GM06990 (cell line): ENCODE measurements around the gene SHOX.

Experiments
- DNase-seq: peaks from one replicate; pipeline ENCODE4 v3.0.0-alpha.2; 2011; ENCODE audit not compliant: insufficient read length; ENCODE audit errors: extremely low read depth
- H3K27me3 ChIP-seq: replicated peaks from 2 replicates; pipeline ENCODE4 v1.6.0; 2011; ENCODE audit warnings: low read length; ENCODE audit not compliant: control insufficient read depth, insufficient read depth
- H3K36me3 ChIP-seq: 2 replicates; pipeline ENCODE4 v1.5.1; 2011; ENCODE audit warnings: low read length; ENCODE audit not compliant: control insufficient read depth, insufficient read depth
- H3K4me3 ChIP-seq: replicated peaks from 2 replicates; pipeline ENCODE4 v1.5.1; 2011; ENCODE audit warnings: low read depth, mild to moderate bottlenecking, control low read depth, low read length
- TF ChIP-seq, protein P1 (sequence below): IDR thresholded peaks from 2 replicates; pipeline ENCODE4 v1.5.1; 2011; ENCODE audit warnings: low read length, control low read depth, mild to moderate bottlenecking, inconsistent platforms; ENCODE audit not compliant: insufficient read depth, poor library complexity, severe bottlenecking

Gene SHOX

DNA sequence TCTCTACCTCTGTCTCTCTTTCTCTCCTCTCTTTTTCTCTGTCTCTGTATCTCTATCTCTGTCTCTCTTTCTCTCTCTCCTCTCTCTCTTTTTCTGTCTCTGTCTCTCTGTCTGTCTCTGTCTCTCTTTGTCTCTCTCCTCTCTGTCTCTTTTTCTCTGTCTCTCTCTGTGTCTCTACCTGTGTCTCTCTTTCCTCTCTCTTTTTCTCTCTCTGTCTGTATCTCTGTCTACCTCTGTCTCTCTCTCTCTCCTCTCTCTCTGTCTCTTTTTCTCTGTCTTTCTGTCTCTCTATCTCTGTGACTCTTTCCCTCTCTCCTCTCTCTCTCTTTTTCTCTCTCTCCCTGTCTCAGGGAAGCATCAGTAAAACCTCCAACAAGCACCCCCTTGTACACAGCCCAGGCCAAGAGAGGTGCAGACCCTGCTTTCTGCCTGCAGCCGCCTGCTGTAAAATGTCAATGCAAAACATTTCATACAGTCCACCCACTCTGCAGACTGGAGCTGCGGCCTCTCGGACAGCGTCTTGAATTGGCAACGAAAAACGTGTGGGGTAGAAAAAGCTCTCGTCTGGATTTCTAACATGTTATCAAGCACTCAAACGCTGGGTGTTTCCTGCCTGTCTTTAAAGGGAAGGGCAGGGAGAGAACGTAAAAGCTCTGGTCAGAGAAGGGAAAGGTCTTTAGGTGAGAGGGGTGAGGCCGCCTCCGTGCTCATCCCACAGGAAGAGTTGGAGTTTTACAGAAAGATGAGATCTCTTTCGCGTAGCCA, 3.7 kb upstream of the SHOX start:
- Histone ChIP-seq H3K4me3 (no peak overlapping the region), H3K36me3 (no peaks in the 10 kb centered on the region), H3K27me3 (no peaks in the 10 kb centered on the region)
- DNase-seq: no peak
- TF ChIP-seq, protein P1, sequence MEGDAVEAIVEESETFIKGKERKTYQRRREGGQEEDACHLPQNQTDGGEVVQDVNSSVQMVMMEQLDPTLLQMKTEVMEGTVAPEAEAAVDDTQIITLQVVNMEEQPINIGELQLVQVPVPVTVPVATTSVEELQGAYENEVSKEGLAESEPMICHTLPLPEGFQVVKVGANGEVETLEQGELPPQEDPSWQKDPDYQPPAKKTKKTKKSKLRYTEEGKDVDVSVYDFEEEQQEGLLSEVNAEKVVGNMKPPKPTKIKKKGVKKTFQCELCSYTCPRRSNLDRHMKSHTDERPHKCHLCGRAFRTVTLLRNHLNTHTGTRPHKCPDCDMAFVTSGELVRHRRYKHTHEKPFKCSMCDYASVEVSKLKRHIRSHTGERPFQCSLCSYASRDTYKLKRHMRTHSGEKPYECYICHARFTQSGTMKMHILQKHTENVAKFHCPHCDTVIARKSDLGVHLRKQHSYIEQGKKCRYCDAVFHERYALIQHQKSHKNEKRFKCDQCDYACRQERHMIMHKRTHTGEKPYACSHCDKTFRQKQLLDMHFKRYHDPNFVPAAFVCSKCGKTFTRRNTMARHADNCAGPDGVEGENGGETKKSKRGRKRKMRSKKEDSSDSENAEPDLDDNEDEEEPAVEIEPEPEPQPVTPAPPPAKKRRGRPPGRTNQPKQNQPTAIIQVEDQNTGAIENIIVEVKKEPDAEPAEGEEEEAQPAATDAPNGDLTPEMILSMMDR: no peak

DNA sequence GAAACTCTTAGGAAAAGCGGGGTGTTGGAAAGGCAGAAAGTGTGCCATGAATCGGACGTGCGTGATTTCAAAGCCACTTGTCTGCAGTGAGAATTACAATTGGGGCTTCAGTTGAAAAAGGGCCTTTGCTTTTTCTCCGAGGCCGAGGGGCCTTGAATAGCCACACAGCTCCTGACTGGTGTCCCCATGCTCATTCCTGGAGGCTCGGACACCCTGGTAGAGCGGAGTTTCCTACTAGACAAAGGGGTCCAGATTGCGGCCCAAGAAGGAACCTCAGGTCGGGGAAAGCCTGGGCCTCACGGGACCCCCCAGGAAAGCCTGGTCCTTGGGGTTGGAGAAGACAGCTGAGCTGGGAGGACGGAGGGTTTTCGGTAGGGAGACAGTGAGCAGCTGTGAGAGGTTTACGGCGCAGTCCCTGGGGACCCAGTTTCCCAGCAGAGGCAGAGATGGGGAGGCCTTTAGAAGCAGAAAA, 3.0 kb upstream of the SHOX start:
- TF ChIP-seq, protein P1: no peak
- H3K4me3 ChIP-seq: no peak overlapping the region
- H3K36me3 ChIP-seq: no peaks in the 10 kb centered on the region
- no peaks in the 10 kb centered on the region for H3K27me3 ChIP-seq
- no peak for DNase-seq

DNA sequence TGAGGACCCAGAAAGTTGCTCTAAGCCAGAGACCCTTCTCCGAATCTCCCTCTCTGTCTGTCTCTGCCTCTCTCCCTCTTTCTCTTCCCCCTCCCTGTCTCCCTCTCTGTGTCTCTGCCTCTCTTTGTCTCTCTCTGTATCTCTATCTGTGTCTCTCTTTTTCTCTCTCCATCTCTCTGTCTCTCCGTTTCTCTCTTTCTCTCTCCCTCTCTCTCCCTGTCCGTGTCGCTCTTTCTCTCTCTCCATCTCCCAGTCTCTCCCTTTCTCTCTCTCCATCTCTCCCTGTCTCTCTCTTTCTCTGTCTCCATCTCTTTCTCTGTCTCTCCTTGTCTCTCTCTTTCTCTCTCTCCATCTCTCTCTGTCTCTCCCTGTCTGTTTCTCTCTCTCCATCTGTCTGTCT, 2.6 kb upstream of the SHOX start:
- H3K4me3 ChIP-seq: no peak overlapping the region
- H3K36me3 ChIP-seq: no peaks in the 10 kb centered on the region
- DNase-seq: no peak
- H3K27me3 ChIP-seq: no peaks in the 10 kb centered on the region
- TF ChIP-seq, protein P1: no peak

DNA sequence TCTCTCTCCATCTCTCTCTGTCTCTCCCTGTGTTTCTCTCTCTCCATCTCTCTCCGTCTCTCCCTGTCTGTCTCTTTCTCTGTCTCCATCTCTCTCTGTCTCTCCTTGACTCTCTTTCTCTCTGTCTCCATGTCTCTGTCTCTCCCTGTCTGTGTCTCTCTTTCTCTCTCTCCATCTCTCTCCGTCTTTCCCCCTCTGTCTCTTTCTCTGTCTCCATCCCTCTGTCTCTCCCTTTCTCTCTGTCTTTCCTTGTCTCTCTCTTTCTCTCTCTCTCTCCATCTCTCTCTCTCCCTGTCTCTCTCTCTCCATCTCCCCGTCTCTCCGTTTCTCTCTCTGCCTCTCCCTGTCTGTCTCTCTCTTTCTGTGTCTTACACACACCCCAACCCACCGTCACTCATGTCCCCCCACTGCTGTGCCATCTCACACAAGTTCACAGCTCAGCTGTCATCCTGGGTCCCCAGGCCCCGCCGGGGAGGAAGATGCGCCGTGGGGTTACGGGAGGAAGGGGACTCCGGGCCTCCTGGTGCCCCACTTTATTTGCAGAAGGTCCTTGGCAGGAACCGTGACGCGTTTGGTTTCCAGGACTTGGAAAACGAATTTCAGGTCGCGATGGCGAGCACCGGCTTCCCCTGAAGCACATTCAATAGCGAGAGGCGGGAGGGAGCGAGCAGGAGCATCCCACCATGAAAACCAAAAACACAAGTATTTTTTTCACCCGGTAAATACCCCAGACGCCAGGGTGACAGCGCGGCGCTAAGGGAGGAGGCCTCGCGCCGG, 1.2 kb upstream of the SHOX start:
- Histone ChIP-seq H3K27me3 (no peaks in the 10 kb centered on the region), H3K36me3 (no peaks in the 10 kb centered on the region), H3K4me3 (no peak overlapping the region)
- no peak for DNase-seq
- TF ChIP-seq, protein P1: no peak

DNA sequence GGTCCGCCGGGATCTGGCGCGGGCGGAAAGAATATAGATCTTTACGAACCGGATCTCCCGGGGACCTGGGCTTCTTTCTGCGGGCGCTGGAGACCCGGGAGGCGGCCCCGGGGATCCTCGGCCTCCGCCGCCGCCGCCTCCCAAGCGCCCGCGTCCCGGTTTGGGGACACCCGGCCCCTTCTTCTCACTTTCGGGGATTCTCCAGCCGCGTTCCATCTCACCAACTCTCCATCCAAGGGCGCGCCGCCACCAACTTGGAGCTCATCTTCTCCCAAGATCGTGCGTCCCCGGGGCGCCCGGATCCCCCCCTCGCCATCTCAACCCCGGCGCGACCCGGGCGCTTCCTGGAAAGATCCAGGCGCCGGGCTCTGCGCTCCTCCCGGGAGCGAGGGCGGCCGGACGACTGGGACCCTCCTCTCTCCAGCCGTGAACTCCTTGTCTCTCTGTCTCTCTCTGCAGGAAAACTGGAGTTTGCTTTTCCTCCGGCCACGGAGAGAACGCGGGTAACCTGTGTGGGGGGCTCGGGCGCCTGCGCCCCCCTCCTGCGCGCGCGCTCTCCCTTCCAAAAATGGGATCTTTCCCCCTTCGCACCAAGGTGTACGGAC, 482 bp upstream of the SHOX start:
- no peak overlapping the region for H3K4me3 ChIP-seq

More for the DNA sequence above, 482 bp upstream of the SHOX start:
- Histone ChIP-seq H3K36me3 (no peaks in the 10 kb centered on the region), H3K27me3 (no peaks in the 10 kb centered on the region)
- no peak for DNase-seq
- TF ChIP-seq, protein P1: no peak
